DMS 273 (cell line): ENCODE results near the gene SIGLECL1.

Experiments used
- DNase-seq: peaks from one replicate; lab custom pipeline; 2025; ENCODE audit not compliant: unreplicated experiment; lab: John Stamatoyannopoulos, UW

Gene SIGLECL1

GRCh38 chr19:51295382-51296126 is 44.7 kb downstream of the SIGLECL1 start:
- no peak for DNase-seq

- peak; percentile 37 for DNase-seq
These were observed 45.6 kb downstream of the SIGLECL1 start for GRCh38 chr19:51296336-51297093.

DNA sequence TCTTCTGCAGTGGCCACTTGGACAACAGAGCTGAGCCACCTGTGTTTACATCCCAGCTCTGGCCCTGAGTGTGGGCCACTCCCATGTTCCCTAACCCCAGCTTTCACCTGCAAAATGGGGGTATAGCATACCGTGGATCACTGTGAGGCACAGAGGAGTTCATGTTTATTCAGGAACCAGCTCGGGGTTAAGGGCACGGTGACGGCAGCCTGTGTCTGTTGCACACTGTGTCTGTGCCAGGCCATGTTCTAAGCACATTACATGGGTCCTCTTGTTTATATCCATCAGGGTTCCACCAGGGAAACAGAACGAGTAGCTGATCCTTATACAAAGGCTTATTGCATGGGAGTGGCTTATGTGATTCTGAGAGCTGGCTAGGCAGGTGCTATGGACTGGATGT is 46.5 kb downstream of the SIGLECL1 start:
- DNase-seq = no peak

- no peak for DNase-seq
These were observed 50.4 kb downstream of the SIGLECL1 start for GRCh38 chr19:51301266-51301665.

GRCh38 chr19:51305479-51305878 is 54.6 kb downstream of the SIGLECL1 start:
- DNase-seq = no peak

GRCh38 chr19:51311351-51312257 is 60.7 kb downstream of the SIGLECL1 start, which contains the start of gene IGLON5:
Gene IGLON5 (plus strand): TSS chr19:51311644. CDS start chr19:51311848, 204 bp downstream.
- DNase-seq = no peak

DNA sequence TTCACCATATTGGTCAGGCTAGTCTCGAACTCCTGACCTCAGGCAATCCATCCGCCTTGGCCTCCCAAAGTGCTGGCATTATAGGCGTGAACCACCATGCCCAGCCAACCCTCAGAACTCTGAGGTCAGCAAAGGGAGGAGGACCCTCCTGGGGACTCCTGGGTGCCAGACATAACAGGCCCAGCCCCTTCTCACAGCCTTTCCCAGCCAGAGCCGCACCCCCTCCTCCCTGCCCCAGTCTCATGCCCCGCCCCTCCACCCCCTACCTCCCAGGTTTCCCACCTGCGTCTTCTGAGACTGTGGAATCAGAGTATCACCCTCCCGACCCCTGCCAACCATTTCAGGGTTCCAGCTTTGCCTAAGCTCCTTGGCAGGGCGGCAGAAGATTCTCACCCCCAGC is 65.8 kb downstream of the SIGLECL1 start:
- no peak for DNase-seq

GRCh38 chr19:51317376-51317775 is 66.5 kb downstream of the SIGLECL1 start:
- no peak for DNase-seq

GRCh38 chr19:51317968-51318367 is 67.1 kb downstream of the SIGLECL1 start:
- no peak for DNase-seq
